Measurements from ENCODE around the gene CNTN5. TPM values are rescaled to one million over a fixed set of nuclear protein-coding genes. Genes with fewer than 3 reads are reported as not detected.

The CNTN5 gene
- total and polyA plus RNA-seq, 2 experiments from 2014 or later: 9.6 to 10.6 TPM

DNA sequence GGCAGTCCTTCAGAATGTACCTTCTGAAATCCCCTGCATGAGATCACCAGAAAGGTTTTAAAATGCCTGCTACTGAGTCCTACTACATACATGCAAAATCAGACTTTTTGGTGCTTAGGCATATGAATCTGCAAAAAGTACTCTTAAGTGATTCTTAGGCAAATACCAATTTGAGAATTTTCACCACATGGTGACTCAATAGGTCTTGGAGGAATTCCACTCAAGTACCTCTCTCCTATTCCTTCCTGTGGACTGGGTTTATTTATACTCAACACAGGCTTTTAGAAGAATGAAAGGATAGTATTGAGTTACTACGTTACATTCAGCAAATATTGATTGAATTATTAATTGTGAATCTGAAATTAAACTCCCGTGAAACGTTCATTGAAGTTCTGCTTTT, 223.9 kb downstream of the CNTN5 start:
- H3K36me3 ChIP-seq (replicated peaks; ENCODE audit: insufficient read depth, low read depth): no peaks in the 10 kb centered on the region
- no peak overlapping the region for H3K4me2 ChIP-seq
- H4K20me1 ChIP-seq (ENCODE audit: insufficient read depth, poor library complexity, severe bottlenecking): no peaks in the 10 kb centered on the region
- no peak for DNase-seq (ENCODE audit: low spot score)
- no peak overlapping the region for H3K27ac ChIP-seq
- 91% methylated on average over 3 of the region's 3 CpGs for WGBS (ENCODE audit: low lambda C conversion rate, missing lambda C conversion rate)
- no peaks in the 10 kb centered on the region for H3K27me3 ChIP-seq
- no peak overlapping the region for H2AFZ ChIP-seq
- no peaks in the 10 kb centered on the region for H3K9me2 ChIP-seq (replicated peaks; ENCODE audit: insufficient read depth)
- TF ChIP-seq, protein P1, sequence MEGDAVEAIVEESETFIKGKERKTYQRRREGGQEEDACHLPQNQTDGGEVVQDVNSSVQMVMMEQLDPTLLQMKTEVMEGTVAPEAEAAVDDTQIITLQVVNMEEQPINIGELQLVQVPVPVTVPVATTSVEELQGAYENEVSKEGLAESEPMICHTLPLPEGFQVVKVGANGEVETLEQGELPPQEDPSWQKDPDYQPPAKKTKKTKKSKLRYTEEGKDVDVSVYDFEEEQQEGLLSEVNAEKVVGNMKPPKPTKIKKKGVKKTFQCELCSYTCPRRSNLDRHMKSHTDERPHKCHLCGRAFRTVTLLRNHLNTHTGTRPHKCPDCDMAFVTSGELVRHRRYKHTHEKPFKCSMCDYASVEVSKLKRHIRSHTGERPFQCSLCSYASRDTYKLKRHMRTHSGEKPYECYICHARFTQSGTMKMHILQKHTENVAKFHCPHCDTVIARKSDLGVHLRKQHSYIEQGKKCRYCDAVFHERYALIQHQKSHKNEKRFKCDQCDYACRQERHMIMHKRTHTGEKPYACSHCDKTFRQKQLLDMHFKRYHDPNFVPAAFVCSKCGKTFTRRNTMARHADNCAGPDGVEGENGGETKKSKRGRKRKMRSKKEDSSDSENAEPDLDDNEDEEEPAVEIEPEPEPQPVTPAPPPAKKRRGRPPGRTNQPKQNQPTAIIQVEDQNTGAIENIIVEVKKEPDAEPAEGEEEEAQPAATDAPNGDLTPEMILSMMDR (IDR thresholded peaks at IDR 0.05; ENCODE audit: poor library complexity): no peak
- TF ChIP-seq EZH2 (IDR thresholded peaks at IDR 0.05; ENCODE audit: borderline replicate concordance) (no peak), EZH2phosphoT487 (IDR thresholded peaks at IDR 0.05; ENCODE audit: low read depth, severe bottlenecking, unreplicated experiment) (no peak)
- H3K9me3 ChIP-seq (ENCODE audit: low read depth): no peaks in the 10 kb centered on the region
- no peaks in the 10 kb centered on the region for H3K4me1 ChIP-seq (ENCODE audit: insufficient read depth)
- H3K79me2 ChIP-seq: no peaks in the 10 kb centered on the region
- no peak overlapping the region for H3K4me3 ChIP-seq

DNA sequence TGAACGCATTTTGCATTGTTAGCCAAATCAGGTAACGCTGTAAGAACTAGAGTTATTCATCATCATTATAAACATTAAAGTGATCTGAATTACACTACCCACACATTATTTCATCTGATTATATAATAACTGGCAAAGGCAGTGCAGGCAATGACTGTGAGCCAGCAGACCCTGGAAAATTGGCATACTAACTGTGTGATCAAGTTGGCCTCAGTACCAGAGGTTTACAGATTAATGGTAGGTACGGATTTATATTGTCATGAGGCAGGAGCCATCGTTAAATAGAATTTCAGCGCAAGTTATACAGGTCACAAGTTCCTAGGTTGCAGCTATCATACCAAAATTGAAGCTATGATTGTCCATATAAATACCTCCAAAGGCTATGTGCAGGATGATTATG, 225.4 kb downstream of the CNTN5 start:
- Histone ChIP-seq H3K4me1 (ENCODE audit: insufficient read depth) (no peaks in the 10 kb centered on the region), H4K20me1 (ENCODE audit: insufficient read depth, poor library complexity, severe bottlenecking) (no peaks in the 10 kb centered on the region), H2AFZ (no peak overlapping the region), H3K9me3 (ENCODE audit: low read depth) (no peaks in the 10 kb centered on the region), H3K4me2 (no peak overlapping the region), H3K9me2 (replicated peaks; ENCODE audit: insufficient read depth) (no peaks in the 10 kb centered on the region), H3K79me2 (no peaks in the 10 kb centered on the region), H3K36me3 (replicated peaks; ENCODE audit: insufficient read depth, low read depth) (no peaks in the 10 kb centered on the region), H3K27ac (no peak overlapping the region), H3K4me3 (no peak overlapping the region), H3K27me3 (no peaks in the 10 kb centered on the region)
- 95% methylated on average over 5 of the region's 5 CpGs for WGBS (ENCODE audit: low lambda C conversion rate, missing lambda C conversion rate)
- TF ChIP-seq, protein P1 (IDR thresholded peaks at IDR 0.05; ENCODE audit: poor library complexity): no peak
- TF ChIP-seq EZH2 (IDR thresholded peaks at IDR 0.05; ENCODE audit: borderline replicate concordance): no peak
- TF ChIP-seq EZH2phosphoT487 (IDR thresholded peaks at IDR 0.05; ENCODE audit: low read depth, severe bottlenecking, unreplicated experiment): no peak
- DNase-seq (ENCODE audit: low spot score): no peak

DNA sequence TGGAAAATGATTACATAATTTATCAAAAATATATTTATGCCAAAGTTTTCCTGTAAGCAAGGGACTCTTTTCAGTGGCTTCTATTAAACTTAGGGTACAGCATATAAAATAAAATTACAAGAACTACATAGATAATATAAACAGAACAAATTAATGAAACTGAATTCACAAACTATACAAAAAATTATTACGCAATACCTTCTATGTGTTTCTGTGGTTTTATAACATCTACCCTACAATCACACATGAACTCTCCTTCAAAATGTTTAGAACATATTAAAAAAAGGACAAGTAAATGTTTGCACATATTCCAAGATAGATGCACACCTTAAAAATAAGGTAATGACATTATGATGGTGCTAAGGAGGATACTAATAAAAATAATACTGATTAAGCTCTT, 235.9 kb downstream of the CNTN5 start:
- H3K36me3 ChIP-seq (replicated peaks; ENCODE audit: insufficient read depth, low read depth): no peaks in the 10 kb centered on the region
- H3K9me2 ChIP-seq (replicated peaks; ENCODE audit: insufficient read depth): no peaks in the 10 kb centered on the region
- H3K4me1 ChIP-seq (ENCODE audit: insufficient read depth): no peaks in the 10 kb centered on the region

More for the DNA sequence above, 235.9 kb downstream of the CNTN5 start:
- H3K4me2 ChIP-seq: no peak overlapping the region
- TF ChIP-seq EZH2 (IDR thresholded peaks at IDR 0.05; ENCODE audit: borderline replicate concordance): no peak
- TF ChIP-seq EZH2phosphoT487 (IDR thresholded peaks at IDR 0.05; ENCODE audit: low read depth, severe bottlenecking, unreplicated experiment): no peak
- TF ChIP-seq, protein P1 (IDR thresholded peaks at IDR 0.05; ENCODE audit: poor library complexity): no peak
- H3K4me3 ChIP-seq: no peak overlapping the region
- 96% methylated on average over 1 of the region's 1 CpG for WGBS (ENCODE audit: low lambda C conversion rate, missing lambda C conversion rate)
- H3K79me2 ChIP-seq: no peaks in the 10 kb centered on the region
- no peak overlapping the region for H3K27ac ChIP-seq
- no peaks in the 10 kb centered on the region for H4K20me1 ChIP-seq (ENCODE audit: insufficient read depth, poor library complexity, severe bottlenecking)
- no peaks in the 10 kb centered on the region for H3K27me3 ChIP-seq
- H3K9me3 ChIP-seq (ENCODE audit: low read depth): no peaks in the 10 kb centered on the region
- no peak overlapping the region for H2AFZ ChIP-seq
- DNase-seq (ENCODE audit: low spot score): no peak

All from hepatocyte (in vitro differentiated cells).